Measurements from ENCODE around the gene SLC24A2.

The SLC24A2 gene

GRCh38 chr9:19757745-19758144 is 31.1 kb downstream of the SLC24A2 start:
- no peak for DNase-seq (ENCODE audit: low read depth, low spot score)

GRCh38 chr9:19754921-19755320 is 33.9 kb downstream of the SLC24A2 start:
- DNase-seq (ENCODE audit: low read depth, low spot score), result no peak

DNA sequence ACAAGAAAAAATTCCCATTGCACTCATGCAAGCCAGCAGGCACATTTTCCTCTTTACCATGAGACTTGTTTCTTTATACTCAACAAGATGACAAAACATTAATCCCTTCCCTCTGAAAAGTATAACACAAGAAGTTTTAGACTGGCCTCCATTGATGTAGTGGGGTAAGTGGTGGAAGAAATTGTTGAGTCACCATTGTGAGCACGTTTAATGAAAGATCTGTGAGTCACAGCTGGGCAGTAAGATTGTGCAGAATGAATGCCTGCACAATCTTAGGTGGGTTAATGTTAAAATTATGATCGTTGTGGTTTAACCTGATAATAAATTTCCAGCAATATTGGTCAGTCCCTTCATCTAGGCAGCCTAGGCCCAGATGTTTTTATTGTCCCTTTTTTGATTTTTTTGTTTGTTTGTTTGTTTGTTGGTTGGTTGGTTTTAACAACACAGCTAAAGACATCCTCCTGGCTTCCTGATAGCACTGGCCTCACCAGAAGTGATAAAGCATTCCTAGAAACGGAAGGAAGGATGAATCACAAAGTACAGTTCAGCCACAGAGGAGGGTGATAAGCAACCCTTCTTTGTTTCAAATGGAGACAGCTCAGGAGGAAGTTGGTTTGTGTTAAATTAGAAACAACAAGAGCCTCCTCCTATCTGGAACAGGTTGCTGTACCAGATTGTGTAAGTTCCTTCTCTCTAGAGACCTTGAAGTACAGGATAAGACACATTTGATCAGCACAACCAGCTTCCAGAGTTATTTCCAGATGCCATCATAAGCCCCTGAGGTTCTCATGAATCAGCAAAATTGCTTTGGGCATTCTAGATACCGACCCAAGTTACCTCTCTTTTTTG is 40.3 kb downstream of the SLC24A2 start:
- no peak for DNase-seq (ENCODE audit: low read depth, low spot score)

GRCh38 chr9:19746223-19746622 is 42.6 kb downstream of the SLC24A2 start:
- no peak for DNase-seq (ENCODE audit: low read depth, low spot score)

DNA sequence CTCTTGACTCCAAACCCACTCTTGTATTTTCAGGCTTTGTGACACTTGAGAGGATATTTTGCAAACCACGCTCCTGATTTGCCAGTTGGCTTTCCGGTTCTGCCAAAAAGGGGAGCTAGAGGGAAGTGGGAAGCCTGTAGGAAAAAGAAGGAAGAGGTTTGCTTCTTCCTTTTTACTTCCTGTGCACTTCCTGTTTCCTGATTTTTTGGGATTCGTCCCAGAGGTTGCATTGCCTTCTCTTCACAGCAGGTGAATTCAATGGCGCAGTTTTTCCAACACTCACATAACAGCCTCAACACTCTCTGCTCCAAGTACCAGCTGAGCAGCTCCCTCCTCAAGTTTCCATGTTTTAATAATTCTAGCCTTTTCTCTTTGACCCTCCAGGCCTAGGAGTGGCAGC is 47.7 kb downstream of the SLC24A2 start:
- no peak for DNase-seq (ENCODE audit: low read depth, low spot score)
